GM19463 (cell line): ENCODE data around the gene ALDH1L2.
"Not testable (repeated sequence)": the region's sequence is repeated elsewhere in the genome, so short reads cannot be mapped to it uniquely, and the experiment has no call there.

Source experiments
- ATAC-seq: cut with Tn5 transposase; IDR thresholded peaks from one replicate; pipeline ENCODE4 v1.9.1; 2021; ENCODE audit warnings: mild to moderate bottlenecking, moderate library complexity; ENCODE audit not compliant: unreplicated experiment

The ALDH1L2 gene

DNA sequence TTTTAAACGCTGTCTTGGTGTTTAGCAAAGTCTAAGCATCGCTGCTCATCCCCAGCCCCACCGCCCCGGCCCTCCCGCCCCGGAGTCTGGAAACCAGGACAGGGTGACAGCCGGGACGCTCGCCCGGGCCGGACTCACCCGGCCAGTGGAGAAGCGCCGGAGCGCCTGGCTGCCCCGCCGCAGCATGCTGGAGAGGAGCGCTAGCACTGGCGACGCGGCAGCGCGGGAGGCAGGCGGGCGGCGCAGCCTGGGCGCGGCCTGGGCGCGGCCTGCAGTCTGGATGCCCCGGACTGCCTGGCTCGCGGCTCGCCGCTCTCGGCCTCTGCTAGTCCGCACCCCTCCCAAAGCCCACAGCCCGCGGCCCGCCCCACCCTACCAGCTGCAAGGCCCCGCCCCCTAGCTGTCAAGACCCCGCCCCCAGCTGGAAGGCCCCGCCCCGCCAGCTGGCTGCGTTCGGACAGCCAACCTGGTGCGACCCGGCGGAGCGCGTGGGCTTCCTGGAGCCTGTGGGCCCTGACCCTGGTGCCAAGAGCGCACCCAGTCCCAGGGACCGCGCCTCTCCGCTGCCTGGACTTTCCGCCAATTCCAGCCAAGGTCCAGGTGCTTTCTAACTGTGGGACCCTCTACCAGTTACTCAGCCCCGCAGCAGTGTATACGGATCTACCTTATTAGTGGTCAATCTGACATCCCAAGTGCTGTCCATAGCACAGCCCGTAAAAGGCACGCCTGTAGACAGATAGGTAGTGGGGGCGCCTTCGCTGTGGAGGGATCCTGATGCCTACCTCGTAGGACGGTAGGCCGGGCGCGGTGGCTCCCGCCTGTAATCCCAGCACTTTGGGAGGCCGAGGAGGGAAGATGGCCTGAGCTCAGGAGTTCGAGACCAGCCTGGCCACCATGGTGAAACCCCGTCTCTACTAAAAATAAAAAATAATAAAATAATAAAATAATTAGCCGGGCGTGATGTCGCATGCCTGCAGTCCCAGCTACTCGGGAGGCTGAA lies at the start of gene ALDH1L2:
Gene ALDH1L2, minus strand, starts transcription at position 208 of the 1,000 bp plus-strand sequence. Its CDS starts 22 bp downstream, at position 186.
- ATAC-seq = peak; percentile 93

DNA sequence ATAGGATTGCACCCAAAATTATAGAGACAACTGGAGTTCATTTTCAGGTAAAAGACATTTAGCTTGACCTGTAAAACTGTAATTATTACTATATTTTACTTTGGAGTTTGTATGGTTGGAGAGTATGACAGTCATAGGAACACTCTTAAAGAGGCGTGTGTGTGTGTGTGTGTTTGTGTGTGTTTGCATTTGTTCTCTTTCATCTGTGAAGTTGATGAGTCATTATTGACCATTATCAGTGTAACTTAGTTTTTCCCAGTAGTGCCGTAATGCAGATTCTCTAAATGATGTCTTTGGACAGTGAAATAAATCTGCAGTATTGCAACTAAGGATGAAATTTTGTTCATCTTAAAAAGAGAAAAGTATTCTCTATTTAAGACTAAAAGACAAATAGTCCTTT lies 36.3 kb upstream of the ALDH1L2 start:
- ATAC-seq = no peak

DNA sequence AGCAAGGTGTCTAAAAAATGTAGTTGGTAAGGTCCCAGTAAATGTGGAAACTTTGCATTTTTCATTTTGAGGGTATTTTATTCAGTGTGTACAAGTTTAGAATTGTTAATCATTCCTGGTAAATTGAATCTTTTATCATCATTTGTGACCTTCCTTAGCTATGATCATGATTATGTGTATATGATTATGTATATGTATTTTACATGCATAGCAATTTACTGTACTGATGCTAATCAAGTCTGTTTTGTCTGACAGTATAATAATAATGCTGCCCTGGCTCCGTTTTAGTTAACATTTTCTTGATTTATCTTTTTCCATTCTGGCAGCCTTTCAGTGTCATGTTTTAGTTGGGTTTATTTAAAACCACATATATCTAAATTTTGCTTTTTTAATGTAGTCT lies 32.7 kb upstream of the ALDH1L2 start:
- no peak for ATAC-seq

- no peak for ATAC-seq
Observed at GRCh38 chr12:105113094-105113493, 28.8 kb upstream of the ALDH1L2 start.

DNA sequence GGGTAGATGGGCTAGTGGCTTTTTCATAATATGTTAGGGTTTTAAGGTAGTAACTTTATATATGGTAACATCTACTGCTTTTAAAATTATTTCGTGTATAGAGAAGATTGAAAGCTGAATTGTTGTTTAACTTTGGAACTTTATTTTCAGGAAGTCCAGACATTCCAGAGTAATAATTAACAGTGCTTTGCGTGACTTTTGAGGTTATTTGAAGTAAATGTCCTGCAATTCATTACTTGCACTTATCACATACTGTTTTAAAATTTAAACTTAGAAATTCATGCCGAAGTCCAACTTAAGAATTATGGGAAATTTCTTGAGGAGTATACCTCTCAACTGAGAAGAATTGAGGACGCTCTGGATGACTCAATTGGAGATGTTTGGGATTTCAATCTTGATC lies 26.6 kb upstream of the ALDH1L2 start:
- no peak for ATAC-seq

- ATAC-seq = peak; percentile 36
Observed at GRCh38 chr12:105109465-105110212, 25.4 kb upstream of the ALDH1L2 start.

- ATAC-seq = peak; percentile 83
Observed at GRCh38 chr12:105107494-105108371, 23.5 kb upstream of the ALDH1L2 start, which contains the start of gene WASHC4. Gene WASHC4 (plus strand): TSS chr12:105107731. CDS start chr12:105107801, 70 bp downstream.

DNA sequence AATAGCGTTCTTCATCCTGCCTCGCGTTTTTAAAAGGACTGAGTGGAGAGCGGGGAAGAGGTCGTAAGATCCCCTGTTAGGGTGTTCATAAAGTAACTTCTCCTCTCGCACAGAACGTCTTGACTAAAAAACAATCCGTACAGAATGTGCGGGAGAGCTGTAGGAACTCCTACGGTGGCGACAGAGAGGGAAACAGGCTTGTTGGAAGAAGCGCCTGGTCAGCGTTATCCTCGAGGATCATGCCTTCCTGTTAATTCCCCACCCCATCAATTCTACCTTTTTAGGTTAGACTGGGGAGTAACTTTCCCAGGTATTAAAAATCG lies 22.9 kb upstream of the ALDH1L2 start:
- peak; percentile 4 for ATAC-seq

GRCh38 chr12:105106621-105107020 lies 22.4 kb upstream of the ALDH1L2 start:
- ATAC-seq = no peak

DNA sequence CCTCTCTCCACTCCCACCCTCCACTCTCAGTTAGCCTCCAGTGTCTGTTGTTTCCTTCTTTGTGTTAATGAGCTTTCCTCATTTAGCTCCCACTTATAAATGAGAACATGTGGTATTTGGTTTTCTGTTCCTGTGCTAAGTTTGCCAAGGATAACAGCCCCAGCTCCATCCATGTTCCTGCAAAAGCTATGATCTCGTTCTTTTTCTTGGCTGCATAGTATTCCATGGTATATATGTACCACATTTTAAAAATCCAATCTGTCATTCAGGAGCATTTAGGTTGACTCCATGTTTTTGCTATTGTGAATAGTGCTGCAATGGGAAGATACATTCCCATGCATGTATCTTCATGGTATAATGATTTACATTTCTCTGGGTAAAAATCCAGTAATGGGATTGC lies 20.5 kb upstream of the ALDH1L2 start:
- no peak for ATAC-seq

GRCh38 chr12:105102673-105103072 lies 18.4 kb upstream of the ALDH1L2 start:
- ATAC-seq = no peak

DNA sequence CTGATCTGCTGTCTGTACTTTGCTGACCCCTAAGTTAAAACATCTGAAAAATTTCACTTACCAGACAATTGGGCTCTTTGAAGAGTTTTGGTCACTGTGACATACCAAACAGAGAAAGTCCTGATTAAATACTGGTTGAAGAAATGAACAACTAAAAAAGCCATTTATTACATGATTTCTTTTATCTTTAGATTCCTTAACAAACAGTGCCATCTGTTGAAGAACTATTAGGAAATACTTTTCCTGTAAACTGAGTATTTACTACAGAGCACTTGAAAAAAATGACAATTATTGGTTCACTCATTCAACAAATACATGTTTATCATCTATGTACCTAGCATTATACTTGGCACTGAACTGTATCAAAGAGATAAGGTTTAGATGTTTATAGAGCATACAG lies 16.7 kb upstream of the ALDH1L2 start:
- no peak for ATAC-seq

DNA sequence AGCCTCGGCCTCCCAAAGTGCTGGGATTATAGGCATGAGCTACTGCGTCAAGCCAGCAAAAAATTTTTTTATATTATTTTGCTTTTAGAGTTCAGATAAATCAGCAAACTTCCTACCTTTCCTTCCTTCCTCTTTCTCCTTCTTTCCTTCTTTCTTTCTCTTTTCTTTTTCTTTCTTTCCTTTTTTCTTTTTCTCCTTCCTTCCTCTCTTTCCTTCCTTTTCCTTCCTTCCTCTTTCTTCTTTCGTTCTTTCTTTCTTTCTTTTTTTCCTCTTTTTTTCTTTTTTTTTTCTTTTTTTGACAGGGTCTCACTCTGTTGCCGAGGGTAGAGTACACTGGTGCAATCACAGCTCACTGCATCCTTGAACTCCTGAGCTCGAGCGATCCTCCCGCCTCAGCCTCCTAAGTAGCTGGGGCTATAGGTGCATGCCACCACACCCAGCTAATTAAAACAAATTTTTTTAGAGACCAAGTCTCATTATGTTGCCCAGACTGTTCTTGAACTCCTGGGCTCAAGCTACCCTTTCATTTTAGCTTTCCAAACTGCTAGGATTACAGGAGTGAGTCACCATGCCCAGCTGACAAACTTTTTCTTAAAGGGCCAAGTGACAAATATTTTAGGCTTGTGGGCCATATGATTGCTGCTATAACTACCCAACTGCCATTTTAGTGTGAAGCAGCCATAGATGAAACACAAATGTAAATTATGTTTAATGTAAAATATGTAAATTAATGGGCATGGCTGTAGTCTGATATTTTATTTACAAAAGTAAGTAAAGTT lies 16.1 kb upstream of the ALDH1L2 start:
- no peak for ATAC-seq

DNA sequence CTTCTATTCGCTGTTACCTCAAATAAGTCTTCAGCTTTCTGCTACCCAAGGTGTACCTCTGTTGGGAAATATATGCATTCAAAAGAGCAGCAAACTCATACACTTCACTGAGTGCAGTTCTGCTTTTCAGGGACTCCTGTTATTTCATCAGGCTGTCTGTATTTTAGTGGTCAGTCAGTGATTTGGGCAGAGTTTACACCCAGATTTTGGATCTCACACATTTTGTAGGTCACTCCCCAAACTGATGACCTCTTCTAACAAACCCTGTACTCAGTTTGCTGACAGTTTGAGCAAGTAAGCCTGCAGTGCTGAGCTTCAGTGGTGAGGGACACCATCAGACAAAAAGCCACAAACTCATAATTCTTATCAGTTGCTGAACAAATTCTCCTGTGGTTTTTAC lies 15.1 kb upstream of the ALDH1L2 start:
- no peak for ATAC-seq

- not testable (repeated sequence) for ATAC-seq
Observed at GRCh38 chr12:105095338-105095737, 11.1 kb upstream of the ALDH1L2 start.

- ATAC-seq = no peak
Observed at GRCh38 chr12:105092336-105092735, 8.1 kb upstream of the ALDH1L2 start.

DNA sequence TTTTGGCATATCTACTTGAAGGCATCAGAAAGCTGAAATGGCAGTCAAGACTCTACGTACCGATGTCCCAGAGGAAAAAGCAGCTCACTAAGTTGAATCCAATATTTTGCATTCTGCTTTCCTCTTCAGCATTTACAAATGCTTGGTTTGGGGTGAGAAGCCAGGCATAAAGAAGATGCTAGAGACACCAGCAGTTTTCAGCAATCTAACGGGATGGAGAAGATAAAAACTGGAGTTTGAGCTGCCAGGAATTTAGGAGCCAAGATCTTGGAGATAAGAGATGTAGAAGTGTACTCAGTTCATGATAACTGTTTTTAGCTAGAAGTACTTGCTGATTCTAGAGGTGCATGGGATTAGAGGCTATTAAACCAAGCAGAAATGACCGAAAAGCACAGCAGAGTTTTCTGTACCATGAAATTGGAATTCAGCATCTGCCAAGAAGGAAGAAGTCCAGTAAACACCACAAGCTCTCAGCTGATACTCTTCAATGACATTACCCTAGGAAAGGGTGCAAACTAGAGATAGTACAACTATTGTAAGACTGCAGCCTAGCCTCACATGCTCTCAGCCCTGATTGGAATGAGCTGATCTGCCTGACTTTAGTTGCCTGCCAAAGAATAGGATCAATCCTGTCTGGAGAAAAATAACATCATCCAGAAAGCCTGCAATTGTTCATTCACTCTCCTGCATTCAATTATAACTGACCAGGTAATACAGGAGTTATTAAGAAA lies 7.4 kb upstream of the ALDH1L2 start:
- ATAC-seq = no peak

- no peak for ATAC-seq
Observed at GRCh38 chr12:105090361-105090760, 6.1 kb upstream of the ALDH1L2 start.

DNA sequence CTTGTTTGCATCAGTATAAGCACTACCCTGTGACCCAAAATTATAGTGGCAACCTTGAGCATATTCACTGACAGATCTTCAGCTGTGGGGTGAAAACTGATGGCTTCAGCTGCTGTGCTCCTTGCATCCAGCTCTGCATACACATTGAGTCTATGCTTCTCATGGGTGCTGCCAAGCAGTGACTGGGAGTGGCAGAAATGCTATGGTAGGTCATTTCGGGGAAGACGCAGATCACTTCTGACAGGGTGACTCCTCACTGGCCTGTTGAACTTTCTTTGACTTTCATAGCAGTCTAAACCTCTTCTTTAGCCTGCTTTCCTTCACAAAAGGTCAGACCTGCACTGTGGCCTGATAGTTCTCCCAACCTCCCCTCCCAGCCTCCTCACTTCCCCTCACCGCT lies 5.6 kb upstream of the ALDH1L2 start:
- ATAC-seq = no peak
